GM23338 (cell line): Measurements from ENCODE around the gene S100A3. TPM values are rescaled to one million over a fixed set of nuclear protein-coding genes. Genes with fewer than 3 reads are reported as not detected.

Experiments used
- ATAC-seq: fragments of 200-7000 bp; cut with Tn5 transposase; 3 replicates; pipeline ENCODE4 v1.9.1; 2020
- DNase-seq: peaks from one replicate; pipeline ENCODE4 v3.0.0-alpha.2; 2015; ENCODE audit warnings: low spot score
- H2AFZ ChIP-seq: fragments of 200-600 bp; sonication (generic); 2 replicates; pipeline ENCODE4 v1.8.0; 2016; ENCODE audit warnings: antibody characterized with exemption, mild to moderate bottlenecking, moderate library complexity
- H3F3A ChIP-seq: fragments of 200-600 bp; sonication (generic); replicated peaks from 2 replicates; pipeline ENCODE4 v1.8.0; 2017; ENCODE audit warnings: antibody characterized with exemption, mixed run types, low read depth
- H3K27ac ChIP-seq: fragments of 200-600 bp; sonication (generic); 2 replicates; pipeline ENCODE4 v1.6.1; 2016; ENCODE audit warnings: low read depth
- H3K27me3 ChIP-seq: fragments of 200-600 bp; sonication (generic); 2 replicates; pipeline ENCODE4 v1.8.0; 2016; ENCODE audit warnings: mild to moderate bottlenecking, mixed run types, moderate library complexity; ENCODE audit not compliant: insufficient read depth
- H3K36me3 ChIP-seq: fragments of 200-600 bp; sonication (generic); 2 replicates; pipeline ENCODE4 v1.8.0; 2016; ENCODE audit warnings: mild to moderate bottlenecking; ENCODE audit not compliant: insufficient read depth
- H3K4me1 ChIP-seq: fragments of 200-600 bp; sonication (generic); 2 replicates; pipeline ENCODE4 v1.8.0; 2016; ENCODE audit warnings: mild to moderate bottlenecking, moderate library complexity; ENCODE audit not compliant: insufficient read depth
- H3K4me2 ChIP-seq: fragments of 200-600 bp; sonication (generic); 2 replicates; pipeline ENCODE4 v1.7.1; 2017; ENCODE audit warnings: mixed run types
- H3K4me3 ChIP-seq: fragments of 200-600 bp; sonication (generic); 2 replicates; pipeline ENCODE4 v1.6.1; 2016; ENCODE audit warnings: mixed run types
- H3K79me2 ChIP-seq: fragments of 200-600 bp; sonication (generic); replicated peaks from 2 replicates; pipeline ENCODE4 v1.8.0; 2017; ENCODE audit warnings: mild to moderate bottlenecking; ENCODE audit not compliant: insufficient read depth
- H3K9me2 ChIP-seq: fragments of 200-600 bp; sonication (generic); 2 replicates; pipeline ENCODE4 v1.8.0; 2017; ENCODE audit not compliant: insufficient read depth
- H4K20me1 ChIP-seq: fragments of 200-600 bp; sonication (generic); replicated peaks from 2 replicates; pipeline ENCODE4 v1.8.0; 2017; ENCODE audit warnings: mild to moderate bottlenecking; ENCODE audit not compliant: insufficient read depth
- H3K27ac Mint-ChIP-seq: 2 replicates; pipeline ENCODE4 v1.8.0; 2020; ENCODE audit warnings: inconsistent platforms, mild to moderate bottlenecking, moderate library complexity, mixed read lengths
- H3K27me3 Mint-ChIP-seq: 3 replicates; pipeline ENCODE4 v1.8.0; 2022; ENCODE audit warnings: low read depth, mild to moderate bottlenecking, moderate library complexity, mixed read lengths, inconsistent platforms; ENCODE audit not compliant: insufficient read depth, poor library complexity
- H3K36me3 Mint-ChIP-seq: 3 replicates; pipeline ENCODE4 v1.8.0; 2021; ENCODE audit warnings: low read depth, mild to moderate bottlenecking, inconsistent platforms, moderate library complexity, mixed read lengths
- H3K4me1 Mint-ChIP-seq: 3 replicates; pipeline ENCODE4 v1.8.0; 2020; ENCODE audit warnings: mild to moderate bottlenecking, inconsistent platforms, mixed read lengths
- H3K4me3 Mint-ChIP-seq: 3 replicates; pipeline ENCODE4 v1.8.0; 2021; ENCODE audit warnings: moderate library complexity, mild to moderate bottlenecking, inconsistent platforms, mixed read lengths
- H3K9me3 Mint-ChIP-seq: 3 replicates; pipeline ENCODE4 v1.8.0; 2020; ENCODE audit warnings: moderate library complexity, mild to moderate bottlenecking, inconsistent platforms, mixed read lengths
- CREB1 ChIP-seq: fragments of 250-450 bp; sonication (Bioruptor Pico); IDR thresholded peaks from 2 replicates; pipeline ENCODE4 v1.5.0; 2020; ENCODE audit warnings: low read depth, mild to moderate bottlenecking, moderate library complexity
- CTCF ChIP-seq, 2 experiments: fragments of 200-600 bp in 1 of 2; sonication (generic) in 1 of 2; conservative IDR thresholded peaks; 2 replicates each; pipeline versions ENCODE4 v1.5.1 to v1.6.1; 2016 to 2017; ENCODE audit warnings: antibody characterized with exemption in 2 of 2, low read depth in 2 of 2, mild to moderate bottlenecking in 2 of 2, moderate library complexity in 1 of 2
- EZH2 ChIP-seq: fragments of 200-600 bp; sonication (generic); IDR thresholded peaks from one replicate; pipeline ENCODE4 v1.8.0; 2017; ENCODE audit warnings: antibody characterized with exemption, mild to moderate bottlenecking, low read depth; ENCODE audit not compliant: unreplicated experiment
- EZH2phosphoT487 ChIP-seq: fragments of 200-600 bp; sonication (generic); IDR thresholded peaks from one replicate; pipeline ENCODE4 v1.8.1; 2018; ENCODE audit warnings: antibody characterized with exemption; ENCODE audit not compliant: unreplicated experiment
- JUNB ChIP-seq: IDR thresholded peaks from one replicate; pipeline ENCODE4 v1.6.1; 2016; ENCODE audit warnings: antibody characterized with exemption; ENCODE audit not compliant: unreplicated experiment
- NANOG ChIP-seq: IDR thresholded peaks from 2 replicates; pipeline ENCODE4 v1.6.1; 2016; ENCODE audit warnings: antibody characterized with exemption, borderline replicate concordance
- POLR2AphosphoS5 ChIP-seq: IDR thresholded peaks from 2 replicates; pipeline ENCODE4 v1.6.1; 2016; ENCODE audit warnings: antibody characterized with exemption, low read depth
- STAT1 ChIP-seq: IDR thresholded peaks from one replicate; pipeline ENCODE4 v1.6.1; 2016; ENCODE audit warnings: antibody characterized with exemption; ENCODE audit not compliant: unreplicated experiment
- ZNF114 ChIP-seq: fragments of 250-450 bp; sonication (Bioruptor Pico); IDR thresholded peaks from 2 replicates; pipeline ENCODE4 v1.5.0; 2020; ENCODE audit warnings: mild to moderate bottlenecking, moderate library complexity
- ZNF331 ChIP-seq: fragments of 250-450 bp; sonication (Bioruptor Pico); IDR thresholded peaks from 2 replicates; pipeline ENCODE4 v1.5.0; 2020; ENCODE audit warnings: low read depth, mild to moderate bottlenecking, moderate library complexity
- ZNF462 ChIP-seq: fragments of 250-450 bp; sonication (Bioruptor Pico); IDR thresholded peaks from 2 replicates; pipeline ENCODE4 v1.5.0; 2020; ENCODE audit warnings: mild to moderate bottlenecking, moderate library complexity
- polyA plus RNA-seq: library from polyadenylated mRNA; unstranded; fragments of >200 nt; fragmentation: Nextera tagmentation; extraction: Ambion mirVana; gene quantifications from 2 replicates; pipeline ENCODE4 v1.2.1, GENCODE V29; 2016
- total RNA-seq: library from RNA; depleted of rRNA; stranded (reverse); fragments of >200 nt; shearing (Covaris generic); gene quantifications from 2 replicates; pipeline ENCODE4 v1.2.3, GENCODE V29; 2014
- TF ChIP-seq, protein P1 (sequence below): IDR thresholded peaks from 2 replicates; pipeline ENCODE4 v1.6.1; 2016; ENCODE audit warnings: antibody characterized with exemption
- TF ChIP-seq, protein P2 (sequence below): IDR thresholded peaks from one replicate; pipeline ENCODE4 v1.6.1; 2018; ENCODE audit warnings: antibody characterized with exemption; ENCODE audit not compliant: unreplicated experiment

S100A3 gene
- total and polyA plus RNA-seq, 2 experiments from 2014 or later = not detected

- TF ChIP-seq ZNF462 (CRISPR knock-in tag) (no peak), ZNF331 (no peak), EZH2phosphoT487 (no peak), NANOG (no peak), STAT1 (no peak), POLR2AphosphoS5 (no peak), ZNF114 (CRISPR knock-in tag) (no peak), EZH2 (no peak), CREB1 (CRISPR knock-in tag) (no peak), CTCF (conservative IDR thresholded peaks at IDR 0.05; ENCODE audit: low read depth in 2 of 2) (no peak), JUNB (no peak)
- TF ChIP-seq, protein P1, sequence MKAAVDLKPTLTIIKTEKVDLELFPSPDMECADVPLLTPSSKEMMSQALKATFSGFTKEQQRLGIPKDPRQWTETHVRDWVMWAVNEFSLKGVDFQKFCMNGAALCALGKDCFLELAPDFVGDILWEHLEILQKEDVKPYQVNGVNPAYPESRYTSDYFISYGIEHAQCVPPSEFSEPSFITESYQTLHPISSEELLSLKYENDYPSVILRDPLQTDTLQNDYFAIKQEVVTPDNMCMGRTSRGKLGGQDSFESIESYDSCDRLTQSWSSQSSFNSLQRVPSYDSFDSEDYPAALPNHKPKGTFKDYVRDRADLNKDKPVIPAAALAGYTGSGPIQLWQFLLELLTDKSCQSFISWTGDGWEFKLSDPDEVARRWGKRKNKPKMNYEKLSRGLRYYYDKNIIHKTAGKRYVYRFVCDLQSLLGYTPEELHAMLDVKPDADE = no peak
- TF ChIP-seq, protein P2, sequence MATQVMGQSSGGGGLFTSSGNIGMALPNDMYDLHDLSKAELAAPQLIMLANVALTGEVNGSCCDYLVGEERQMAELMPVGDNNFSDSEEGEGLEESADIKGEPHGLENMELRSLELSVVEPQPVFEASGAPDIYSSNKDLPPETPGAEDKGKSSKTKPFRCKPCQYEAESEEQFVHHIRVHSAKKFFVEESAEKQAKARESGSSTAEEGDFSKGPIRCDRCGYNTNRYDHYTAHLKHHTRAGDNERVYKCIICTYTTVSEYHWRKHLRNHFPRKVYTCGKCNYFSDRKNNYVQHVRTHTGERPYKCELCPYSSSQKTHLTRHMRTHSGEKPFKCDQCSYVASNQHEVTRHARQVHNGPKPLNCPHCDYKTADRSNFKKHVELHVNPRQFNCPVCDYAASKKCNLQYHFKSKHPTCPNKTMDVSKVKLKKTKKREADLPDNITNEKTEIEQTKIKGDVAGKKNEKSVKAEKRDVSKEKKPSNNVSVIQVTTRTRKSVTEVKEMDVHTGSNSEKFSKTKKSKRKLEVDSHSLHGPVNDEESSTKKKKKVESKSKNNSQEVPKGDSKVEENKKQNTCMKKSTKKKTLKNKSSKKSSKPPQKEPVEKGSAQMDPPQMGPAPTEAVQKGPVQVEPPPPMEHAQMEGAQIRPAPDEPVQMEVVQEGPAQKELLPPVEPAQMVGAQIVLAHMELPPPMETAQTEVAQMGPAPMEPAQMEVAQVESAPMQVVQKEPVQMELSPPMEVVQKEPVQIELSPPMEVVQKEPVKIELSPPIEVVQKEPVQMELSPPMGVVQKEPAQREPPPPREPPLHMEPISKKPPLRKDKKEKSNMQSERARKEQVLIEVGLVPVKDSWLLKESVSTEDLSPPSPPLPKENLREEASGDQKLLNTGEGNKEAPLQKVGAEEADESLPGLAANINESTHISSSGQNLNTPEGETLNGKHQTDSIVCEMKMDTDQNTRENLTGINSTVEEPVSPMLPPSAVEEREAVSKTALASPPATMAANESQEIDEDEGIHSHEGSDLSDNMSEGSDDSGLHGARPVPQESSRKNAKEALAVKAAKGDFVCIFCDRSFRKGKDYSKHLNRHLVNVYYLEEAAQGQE = no peak
- Mint-ChIP-seq H3K27me3 (peaks cover 4% of the 10 kb centered on the region), H3K36me3 (no peaks in the 10 kb centered on the region), H3K27ac (no peak overlapping the region), H3K4me1 (peaks cover 12% of the 10 kb centered on the region), H3K9me3 (no peaks in the 10 kb centered on the region), H3K4me3 (no peak overlapping the region)
- Histone ChIP-seq H3K79me2 (no peaks in the 10 kb centered on the region), H4K20me1 (no peaks in the 10 kb centered on the region), H3K4me3 (no peak overlapping the region), H3K4me2 (no peak overlapping the region), H3K27me3 (no peaks in the 10 kb centered on the region), H2AFZ (no peak overlapping the region), H3K36me3 (no peaks in the 10 kb centered on the region), H3K9me2 (no peaks in the 10 kb centered on the region), H3K27ac (no peak overlapping the region), H3K4me1 (peaks cover 3% of the 10 kb centered on the region; the same call in 1 of the 2 replicates), H3F3A (no peaks in the 10 kb centered on the region; the same call in 1 of the 2 replicates)
- DNase-seq (no peak), ATAC-seq (no peak)
These were observed 12.5 kb upstream of the S100A3 start for GRCh38 chr1:153561466-153561985.
